CD4-positive, alpha-beta T cell (primary cell): ENCODE data around the gene SPSB4. TPM values are rescaled to one million over a fixed set of nuclear protein-coding genes. Genes with fewer than 3 reads are reported as not detected.

Experiments
- ATAC-seq: fragments of 200-7000 bp; cut with Tn5 transposase; one replicate; pipeline ENCODE4 v1.10.0; 2022; ENCODE audit warnings: mild to moderate bottlenecking; ENCODE audit not compliant: poor library complexity
- CTCF ChIA-PET: fragments of 350-600 bp; sonication (Branson Sonifier 250); formaldehyde crosslinking; loops from one replicate; lab custom pipeline; 2021; ENCODE audit warnings: antibody characterized with exemption, inconsistent platforms; lab: Charles Lee
- POLR2A ChIA-PET: fragments of 350-600 bp; sonication (Branson Sonifier 250); formaldehyde crosslinking; loops from one replicate; lab custom pipeline; 2021; ENCODE audit warnings: antibody characterized with exemption, inconsistent platforms; lab: Charles Lee
- DNase-seq, 14 experiments: peaks; one replicate each; pipeline ENCODE4 v3.0.0-alpha.2; 2013 to 2020; ENCODE audit warnings: mixed read lengths in 2 of 14
- H3K27ac ChIP-seq, 2 donors: one replicate each; pipeline versions ENCODE4 v1.5.1 to v1.7.0; 2013; ENCODE audit warnings: low read length in 2 of 2, low read depth in 1 of 2, mild to moderate bottlenecking in 1 of 2
- H3K27me3 ChIP-seq, 2 experiments: 1 replicate in 1 of 2; 2 replicates in 1 of 2; pipeline versions ENCODE4 v1.6.1 to v1.7.0; 2013; ENCODE audit warnings: low read length in 2 of 2, control low read depth in 1 of 2, mild to moderate bottlenecking in 1 of 2, moderate library complexity in 1 of 2; ENCODE audit not compliant: insufficient read depth in 2 of 2, control insufficient read depth in 1 of 2
- H3K36me3 ChIP-seq: one replicate; pipeline ENCODE4 v1.6.1; 2013; ENCODE audit warnings: low read length, control low read depth; ENCODE audit not compliant: insufficient read depth
- H3K4me1 ChIP-seq: one replicate; pipeline ENCODE4 v1.6.1; 2013; ENCODE audit warnings: low read length, control low read depth; ENCODE audit not compliant: insufficient read depth
- H3K4me3 ChIP-seq: one replicate; pipeline ENCODE4 v1.5.1; 2013; ENCODE audit warnings: mild to moderate bottlenecking, low read length, moderate library complexity
- H3K9me3 ChIP-seq, 2 experiments: 1 replicate in 1 of 2; 2 replicates in 1 of 2; pipeline versions ENCODE4 v1.6.1 to v1.7.0; 2013; ENCODE audit warnings: low read length in 2 of 2, mild to moderate bottlenecking in 2 of 2, control low read depth in 1 of 2, moderate library complexity in 1 of 2; ENCODE audit not compliant: control insufficient read depth in 1 of 2, insufficient read depth in 1 of 2
- H3K27ac Mint-ChIP-seq: one replicate; pipeline ENCODE4 v1.8.0; 2020; ENCODE audit warnings: mixed read lengths
- H3K27me3 Mint-ChIP-seq: one replicate; pipeline ENCODE4 v1.8.0; 2021; ENCODE audit warnings: mixed read lengths
- H3K36me3 Mint-ChIP-seq: one replicate; pipeline ENCODE4 v1.8.0; 2021; ENCODE audit warnings: low read depth, mixed read lengths
- H3K4me1 Mint-ChIP-seq: one replicate; pipeline ENCODE4 v1.8.0; 2021; ENCODE audit warnings: low read depth, mixed read lengths
- H3K4me3 Mint-ChIP-seq: one replicate; pipeline ENCODE4 v1.8.0; 2020; ENCODE audit warnings: mild to moderate bottlenecking, mixed read lengths
- H3K9me3 Mint-ChIP-seq: one replicate; pipeline ENCODE4 v1.8.0; 2020; ENCODE audit warnings: mixed read lengths
- intact Hi-C, 2 experiments: fragments of 100-400 bp; cut with DNase I in 1 of 2; cut with micrococcal nuclease in 1 of 2; formaldehyde crosslinking; loops; one replicate each; pipeline versions ENCODE4 v1.15.1 to v1.9.0; 2023 to 2025; cut with DNase I, micrococcal nuclease
- total RNA-seq, 174 experiments: library from RNA in 2 of 174; stranded (reverse) in 2 of 174; gene quantifications; one replicate each; pipeline ENCODE4 v1.2.3 and lab custom pipeline; 2021 to 2026
- TF ChIP-seq, protein P1 (sequence below): fragments of 200-600 bp; IDR thresholded peaks from one replicate; pipeline ENCODE4 v1.8.0; 2022; ENCODE audit warnings: antibody characterized with exemption, mild to moderate bottlenecking

SPSB4 gene
- total RNA-seq, 2 experiments from 2014 or later: not detected

DNA sequence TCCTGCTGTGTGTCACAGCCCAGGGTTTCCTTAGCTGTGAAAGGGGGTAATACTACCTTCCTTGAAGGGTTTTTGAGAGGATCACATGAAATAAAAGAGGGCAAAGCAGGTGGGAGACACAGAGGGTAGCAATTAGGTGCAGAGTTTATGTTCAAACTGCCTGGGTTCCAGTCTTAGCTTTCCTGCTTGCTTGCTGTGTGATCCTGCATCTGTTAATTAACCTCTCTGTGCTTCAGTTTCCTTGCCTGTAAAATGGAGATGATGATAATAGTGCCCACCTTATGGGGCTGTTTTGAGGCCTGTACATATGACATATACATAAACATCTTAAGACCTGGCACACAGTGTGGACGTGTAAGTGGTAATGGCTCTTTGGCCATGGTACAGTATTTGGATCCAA, 35.0 kb downstream of the SPSB4 start:
- no peaks in the 10 kb centered on the region for H3K36me3 Mint-ChIP-seq
- no peaks in the 10 kb centered on the region for H3K27me3 Mint-ChIP-seq
- Histone ChIP-seq H3K27me3 (peaks cover 0 to 3% of the 10 kb centered on the region in 2 experiments), H3K9me3 (no peaks in the 10 kb centered on the region), H3K4me1 (no peaks in the 10 kb centered on the region), H3K36me3 (no peaks in the 10 kb centered on the region), H3K27ac (no peak overlapping the region), H3K4me3 (no peak overlapping the region)
- no peak overlapping the region for H3K27ac Mint-ChIP-seq
- H3K9me3 Mint-ChIP-seq: no peaks in the 10 kb centered on the region
- ChIA-PET POLR2A (no interaction called here), CTCF (no interaction called here)
- TF ChIP-seq, protein P1, sequence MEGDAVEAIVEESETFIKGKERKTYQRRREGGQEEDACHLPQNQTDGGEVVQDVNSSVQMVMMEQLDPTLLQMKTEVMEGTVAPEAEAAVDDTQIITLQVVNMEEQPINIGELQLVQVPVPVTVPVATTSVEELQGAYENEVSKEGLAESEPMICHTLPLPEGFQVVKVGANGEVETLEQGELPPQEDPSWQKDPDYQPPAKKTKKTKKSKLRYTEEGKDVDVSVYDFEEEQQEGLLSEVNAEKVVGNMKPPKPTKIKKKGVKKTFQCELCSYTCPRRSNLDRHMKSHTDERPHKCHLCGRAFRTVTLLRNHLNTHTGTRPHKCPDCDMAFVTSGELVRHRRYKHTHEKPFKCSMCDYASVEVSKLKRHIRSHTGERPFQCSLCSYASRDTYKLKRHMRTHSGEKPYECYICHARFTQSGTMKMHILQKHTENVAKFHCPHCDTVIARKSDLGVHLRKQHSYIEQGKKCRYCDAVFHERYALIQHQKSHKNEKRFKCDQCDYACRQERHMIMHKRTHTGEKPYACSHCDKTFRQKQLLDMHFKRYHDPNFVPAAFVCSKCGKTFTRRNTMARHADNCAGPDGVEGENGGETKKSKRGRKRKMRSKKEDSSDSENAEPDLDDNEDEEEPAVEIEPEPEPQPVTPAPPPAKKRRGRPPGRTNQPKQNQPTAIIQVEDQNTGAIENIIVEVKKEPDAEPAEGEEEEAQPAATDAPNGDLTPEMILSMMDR: no peak
- intact Hi-C loops: no loop called here
- H3K4me3 Mint-ChIP-seq: no peak overlapping the region
- no peak for ATAC-seq
- no peaks in the 10 kb centered on the region for H3K4me1 Mint-ChIP-seq
- no peak for DNase-seq

DNA sequence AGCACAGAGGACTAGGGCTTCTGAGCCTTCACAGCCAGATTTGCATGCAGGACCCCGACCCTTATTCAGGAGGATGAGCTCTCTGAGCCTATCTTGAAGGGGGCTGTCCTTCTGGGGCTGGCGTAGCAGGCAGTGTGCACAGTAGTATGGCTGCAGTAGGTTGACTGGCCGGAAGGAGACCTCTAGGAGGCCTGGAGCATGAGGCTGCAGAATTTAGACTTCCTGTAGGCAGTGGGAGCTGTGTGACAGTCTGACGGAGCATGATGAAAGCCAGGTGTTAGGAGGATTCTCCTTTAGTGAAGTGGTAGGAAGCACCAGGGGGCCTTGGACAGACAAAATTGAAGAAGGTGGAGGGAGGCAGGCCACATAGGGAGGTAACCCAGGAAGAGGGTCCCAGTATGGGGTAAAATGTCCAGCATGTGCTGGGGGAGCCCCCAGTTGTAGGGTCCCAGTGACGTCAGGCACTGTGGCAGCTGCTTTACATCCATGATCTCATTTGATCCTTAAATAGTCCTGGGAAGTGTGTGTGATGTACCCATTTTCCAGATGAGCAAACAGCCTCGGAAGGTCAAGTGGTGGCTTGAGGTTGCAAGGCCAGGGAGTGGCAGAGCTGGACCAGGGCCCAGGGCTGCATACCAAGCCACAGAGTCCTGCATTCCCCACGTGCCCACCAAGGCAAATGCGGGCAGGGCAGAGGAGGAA, 36.1 kb downstream of the SPSB4 start:
- H3K9me3 Mint-ChIP-seq: no peaks in the 10 kb centered on the region
- DNase-seq (no peak), ATAC-seq (no peak)
- intact Hi-C loops: no loop called here
- Histone ChIP-seq H3K4me1 (no peaks in the 10 kb centered on the region), H3K27ac (no peak overlapping the region), H3K36me3 (no peaks in the 10 kb centered on the region), H3K27me3 (peaks cover 0 to 3% of the 10 kb centered on the region in 2 experiments), H3K9me3 (no peaks in the 10 kb centered on the region), H3K4me3 (no peak overlapping the region)
- H3K27me3 Mint-ChIP-seq: no peaks in the 10 kb centered on the region
- TF ChIP-seq, protein P1: no peak
- H3K27ac Mint-ChIP-seq: no peak overlapping the region
- no peaks in the 10 kb centered on the region for H3K36me3 Mint-ChIP-seq
- ChIA-PET POLR2A (no interaction called here), CTCF (no interaction called here)
- no peaks in the 10 kb centered on the region for H3K4me1 Mint-ChIP-seq
- H3K4me3 Mint-ChIP-seq: no peak overlapping the region

DNA sequence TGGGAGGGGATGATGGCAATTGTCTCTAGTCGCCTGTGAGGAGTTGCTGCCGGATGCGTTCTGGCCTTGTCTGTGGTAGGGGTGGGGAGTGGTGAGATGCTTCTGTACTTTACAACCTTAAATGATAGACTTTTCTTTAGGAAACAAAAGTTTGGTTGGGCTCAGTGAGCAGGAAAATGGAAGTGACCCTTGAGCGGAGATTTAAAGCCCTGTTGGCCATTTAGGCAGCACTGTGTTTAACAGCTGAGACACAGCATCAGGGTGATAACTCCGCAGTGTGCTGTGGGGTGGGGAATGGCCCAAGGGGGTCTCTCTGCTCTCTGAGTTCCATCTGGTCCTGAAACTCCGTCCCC, 36.6 kb downstream of the SPSB4 start:
- Histone ChIP-seq H3K9me3 (no peaks in the 10 kb centered on the region), H3K36me3 (no peaks in the 10 kb centered on the region), H3K27me3 (peaks cover 0 to 3% of the 10 kb centered on the region in 2 experiments), H3K4me1 (no peaks in the 10 kb centered on the region), H3K4me3 (no peak overlapping the region), H3K27ac (no peak overlapping the region)
- TF ChIP-seq, protein P1: no peak
- Mint-ChIP-seq H3K27ac (no peak overlapping the region), H3K9me3 (no peaks in the 10 kb centered on the region), H3K27me3 (no peaks in the 10 kb centered on the region), H3K4me1 (no peaks in the 10 kb centered on the region), H3K4me3 (no peak overlapping the region), H3K36me3 (no peaks in the 10 kb centered on the region)
- ATAC-seq: no peak
- POLR2A ChIA-PET: no interaction called here
- intact Hi-C loops: no loop called here
- no peak for DNase-seq
- CTCF ChIA-PET: no interaction called here
